GM12892 (cell line): ENCODE results near the gene MAP2K1.

ENCODE experiments used
- DNase-seq: peaks from one replicate; pipeline ENCODE4 v3.0.0; 2011; ENCODE audit not compliant: insufficient read length
- FAIRE-seq: peaks from 2 replicates; lab custom pipeline; 2011; peaks lifted over from hg19 to GRCh38; lab: Jason Lieb, UNC
- POLR2A ChIP-seq: IDR thresholded peaks from 2 replicates; pipeline ENCODE4 v1.6.1; 2011; ENCODE audit warnings: low read depth, low read length, control low read depth
- POLR2AphosphoS5 ChIP-seq: IDR thresholded peaks from 2 replicates; pipeline ENCODE4 v1.6.1; 2011; ENCODE audit warnings: low read depth, low read length, control low read depth
- TAF1 ChIP-seq: IDR thresholded peaks from 2 replicates; pipeline ENCODE4 v1.6.1; 2011; ENCODE audit warnings: low read depth, mild to moderate bottlenecking, control low read depth, low read length, borderline replicate concordance

Gene MAP2K1

DNA sequence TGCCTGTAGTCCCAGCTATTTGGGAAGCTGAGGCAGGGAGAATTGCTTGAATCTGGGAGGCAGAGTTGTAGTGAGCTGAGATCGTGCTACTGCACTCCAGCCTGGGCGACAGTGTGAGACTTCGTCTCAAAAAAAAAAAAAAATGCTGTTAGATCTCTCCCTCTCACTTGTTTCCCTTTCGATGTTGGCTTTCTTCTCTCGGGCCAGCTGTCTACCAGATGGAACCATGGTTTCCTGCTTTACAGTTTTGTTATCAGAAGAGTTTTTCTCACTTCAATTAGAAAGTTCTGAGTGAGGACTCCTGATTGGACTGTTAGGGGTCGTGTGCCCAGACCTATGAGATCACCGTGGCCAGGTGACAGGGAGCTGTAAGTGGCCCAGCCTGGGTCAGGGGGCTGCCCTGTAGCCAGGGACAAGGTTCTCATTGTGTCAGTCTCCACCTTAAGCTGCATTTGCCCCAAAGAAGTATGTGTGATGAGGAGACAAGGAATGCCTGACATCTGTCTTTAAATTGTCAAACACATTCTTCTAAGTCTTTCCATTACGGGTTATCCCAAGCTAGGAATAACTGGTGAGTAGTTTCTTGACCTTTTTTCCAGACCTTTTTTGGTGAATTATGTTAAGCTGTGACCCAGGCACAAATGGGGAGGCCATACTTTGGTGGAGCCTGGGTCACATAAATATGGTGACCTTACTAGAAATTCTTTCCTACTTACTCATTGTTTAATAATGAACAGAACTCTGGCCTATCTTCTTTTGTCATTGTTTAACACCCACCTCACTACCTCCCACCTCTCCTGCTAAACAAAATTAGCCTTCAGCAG, 85.7 kb downstream of the MAP2K1 start:
- peak; percentile 37 for DNase-seq
- FAIRE-seq: peak; percentile 76
- no peak for TF ChIP-seq TAF1
- no peak for TF ChIP-seq POLR2AphosphoS5
- no peak for TF ChIP-seq POLR2A

DNA sequence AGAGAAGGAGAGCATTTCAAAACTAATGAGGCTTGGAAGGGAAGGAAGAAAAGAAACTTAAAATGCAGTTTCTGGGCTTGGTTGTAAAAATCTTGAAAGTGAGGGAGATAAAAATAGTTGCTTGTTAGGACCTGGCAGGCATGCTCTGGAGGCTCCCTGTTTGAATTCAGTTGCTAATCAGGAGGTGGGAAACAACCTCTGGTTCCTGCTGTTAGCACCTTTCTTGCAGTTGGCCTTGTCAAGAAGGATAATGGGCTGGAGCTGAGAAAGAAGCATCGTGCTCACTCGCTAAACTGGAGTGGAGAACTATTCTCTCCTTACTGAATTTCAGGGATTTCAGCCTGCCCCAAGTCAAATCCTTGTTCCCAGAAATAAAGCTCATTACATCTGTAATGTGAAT, 87.4 kb downstream of the MAP2K1 start:
- DNase-seq (no peak), FAIRE-seq (no peak)
- TF ChIP-seq POLR2A (no peak), POLR2AphosphoS5 (no peak), TAF1 (no peak)

DNA sequence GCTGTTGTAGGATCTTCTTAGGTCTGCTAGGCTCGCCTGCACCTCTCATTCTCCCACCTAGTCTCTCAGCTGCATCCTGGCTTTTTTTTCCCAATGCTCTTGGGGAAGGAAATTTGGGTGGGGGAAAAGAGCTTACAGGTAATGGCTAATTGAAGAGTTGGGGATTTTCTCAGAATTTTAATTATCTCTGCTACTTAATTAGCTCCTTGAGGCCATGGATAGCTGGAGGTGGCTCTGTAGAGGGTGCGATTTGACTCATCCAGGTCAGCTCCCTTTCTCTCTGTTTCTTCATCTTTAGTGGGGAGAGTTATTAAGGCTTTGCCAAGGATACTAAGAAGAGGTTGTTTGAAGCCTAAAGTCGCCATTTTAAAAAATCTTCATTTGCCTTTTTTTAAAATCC, 88.3 kb downstream of the MAP2K1 start:
- DNase-seq (no peak), FAIRE-seq (no peak)
- TF ChIP-seq TAF1: no peak
- TF ChIP-seq POLR2AphosphoS5: no peak
- no peak for TF ChIP-seq POLR2A

DNA sequence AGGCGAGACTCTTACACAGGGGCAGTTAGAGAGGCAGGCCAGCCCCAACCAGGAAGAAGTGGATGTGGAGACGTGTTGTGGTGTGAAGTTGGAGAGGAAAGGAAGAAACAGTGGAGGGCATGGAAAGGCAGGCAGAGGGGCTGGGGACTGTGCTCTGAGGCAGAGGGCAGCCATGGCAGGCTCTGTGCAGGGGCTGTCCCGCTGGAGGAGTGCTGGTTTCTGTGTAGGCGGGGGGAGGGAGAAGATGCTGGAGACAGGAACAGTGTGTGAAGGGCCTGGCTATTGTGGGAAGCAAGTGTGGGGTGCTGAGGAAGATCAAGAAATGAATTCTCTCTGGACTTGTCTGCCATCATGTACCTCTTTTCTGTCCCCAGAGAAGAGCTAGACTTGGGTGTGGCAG, 89.8 kb downstream of the MAP2K1 start:
- no peak for DNase-seq
- no peak for FAIRE-seq
- TF ChIP-seq POLR2A (no peak), POLR2AphosphoS5 (no peak), TAF1 (no peak)

DNA sequence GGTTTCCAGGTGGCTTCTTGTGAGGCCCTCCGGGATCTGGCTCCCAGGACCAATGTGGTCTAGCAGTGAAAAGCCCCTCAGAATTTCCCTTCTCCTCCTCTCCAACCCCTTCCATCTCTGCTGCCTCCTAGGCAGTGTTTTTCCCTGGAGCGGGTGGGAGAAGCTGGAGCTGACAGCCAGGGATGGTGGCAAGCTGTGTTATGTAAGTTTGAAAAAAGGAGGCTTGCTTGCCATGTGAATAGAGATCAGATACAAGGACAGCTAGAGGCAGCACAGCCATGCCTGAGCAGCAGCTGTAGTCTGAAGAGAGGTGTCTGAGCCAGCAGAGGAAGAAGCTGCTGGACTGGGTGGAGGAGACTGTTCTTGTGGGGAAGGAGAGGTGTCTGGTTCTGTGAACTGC, 90.3 kb downstream of the MAP2K1 start:
- TF ChIP-seq TAF1 (no peak), POLR2AphosphoS5 (no peak), POLR2A (no peak)
- FAIRE-seq (no peak), DNase-seq (no peak)

DNA sequence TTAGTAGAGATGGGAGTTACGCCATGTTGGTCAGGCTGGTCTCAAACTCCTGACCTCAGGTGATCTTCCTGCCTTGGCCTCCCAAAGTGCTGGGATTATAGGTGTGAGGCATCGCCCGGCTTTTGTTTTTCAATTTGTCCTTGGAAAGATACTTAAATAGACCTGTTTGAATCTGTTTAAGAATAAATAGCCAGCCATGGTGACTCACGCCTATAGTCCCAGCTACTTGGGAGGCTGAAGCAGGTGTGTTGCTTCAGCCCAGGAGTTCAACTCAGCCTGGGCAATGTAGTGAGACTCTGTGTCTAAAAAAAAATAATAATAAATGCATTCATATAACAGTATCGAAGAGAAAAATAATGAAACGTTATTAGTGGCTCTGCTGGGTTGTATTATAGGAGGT, 93.6 kb downstream of the MAP2K1 start:
- no peak for TF ChIP-seq POLR2A
- no peak for TF ChIP-seq TAF1
- TF ChIP-seq POLR2AphosphoS5: no peak
- FAIRE-seq: no peak
- no peak for DNase-seq

DNA sequence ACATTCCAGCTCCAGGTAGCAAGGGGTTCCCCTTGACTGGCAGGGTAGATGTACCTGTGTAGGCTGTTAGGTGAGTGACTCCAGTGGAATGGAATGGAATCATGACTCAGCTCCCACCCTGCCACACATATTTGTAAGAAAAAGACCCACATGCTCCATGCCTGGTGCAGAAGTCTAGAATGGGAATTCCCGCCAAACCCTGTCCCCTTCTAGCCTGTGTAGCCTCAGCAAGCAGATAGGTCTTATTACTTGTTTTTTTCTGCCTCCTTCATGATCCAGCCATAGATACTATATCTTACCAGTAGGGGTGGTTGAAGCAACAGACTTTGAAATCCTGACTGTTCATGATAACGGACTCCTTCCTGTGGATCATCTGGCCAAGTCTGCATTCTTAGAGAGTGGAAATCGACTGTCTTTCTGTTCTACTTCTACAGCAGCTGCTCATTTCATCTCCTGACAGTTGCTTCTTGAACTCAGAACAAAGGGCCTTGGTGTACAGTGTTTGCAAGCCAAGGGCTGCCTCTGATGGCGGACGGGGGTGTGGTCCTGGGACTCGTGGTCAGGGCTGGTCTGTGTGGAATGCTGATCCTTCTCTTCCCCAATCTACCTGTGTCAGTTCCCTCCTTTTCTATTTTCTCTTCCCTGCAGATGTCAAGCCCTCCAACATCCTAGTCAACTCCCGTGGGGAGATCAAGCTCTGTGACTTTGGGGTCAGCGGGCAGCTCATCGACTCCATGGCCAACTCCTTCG, 94.6 kb downstream of the MAP2K1 start:
- DNase-seq (no peak), FAIRE-seq (no peak)
- no peak for TF ChIP-seq TAF1
- TF ChIP-seq POLR2AphosphoS5: no peak
- no peak for TF ChIP-seq POLR2A

DNA sequence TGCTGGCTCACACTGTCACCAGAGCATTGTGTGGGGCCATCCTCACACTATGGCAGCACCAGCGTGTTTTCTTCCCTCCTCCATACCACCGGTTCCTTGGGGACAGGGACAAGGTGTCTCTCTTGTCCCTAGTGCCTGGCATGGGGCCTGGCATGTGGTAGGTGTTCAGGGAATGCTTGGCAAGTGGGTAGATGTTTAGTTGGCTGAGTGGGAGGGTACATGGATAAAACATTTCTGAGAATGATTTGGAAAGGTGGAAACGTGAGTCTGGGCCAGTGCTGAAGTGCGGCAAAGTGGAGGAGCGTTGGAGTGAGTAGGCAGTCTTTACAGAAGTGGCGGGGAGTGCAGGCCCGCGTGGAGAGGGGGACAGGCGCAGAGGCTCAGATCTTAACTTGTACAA, 95.8 kb downstream of the MAP2K1 start:
- no peak for FAIRE-seq
- no peak for DNase-seq
- TF ChIP-seq TAF1: no peak

DNA sequence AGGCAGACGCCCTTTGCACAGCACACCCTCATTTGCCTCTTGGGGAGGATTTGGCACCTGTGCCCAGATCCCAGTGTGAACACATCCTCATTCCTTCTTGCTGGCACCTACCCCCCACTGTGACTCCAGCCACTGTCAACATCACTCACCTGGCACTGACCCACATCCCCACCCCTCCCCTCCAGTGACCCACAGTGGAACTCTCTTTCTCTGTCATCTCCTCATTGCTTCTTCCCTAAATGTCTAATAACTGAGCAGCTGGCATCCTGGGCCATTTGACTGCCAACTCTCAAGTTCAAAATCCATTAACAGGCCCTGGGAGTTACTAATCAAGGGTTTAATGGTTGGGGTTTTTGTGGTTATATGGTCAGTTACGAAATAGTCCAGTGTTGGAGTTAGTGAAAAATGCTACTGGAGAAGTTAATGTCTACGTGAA, 96.4 kb downstream of the MAP2K1 start:
- TF ChIP-seq POLR2A (no peak), TAF1 (no peak), POLR2AphosphoS5 (no peak)
- FAIRE-seq: no peak
- no peak for DNase-seq

DNA sequence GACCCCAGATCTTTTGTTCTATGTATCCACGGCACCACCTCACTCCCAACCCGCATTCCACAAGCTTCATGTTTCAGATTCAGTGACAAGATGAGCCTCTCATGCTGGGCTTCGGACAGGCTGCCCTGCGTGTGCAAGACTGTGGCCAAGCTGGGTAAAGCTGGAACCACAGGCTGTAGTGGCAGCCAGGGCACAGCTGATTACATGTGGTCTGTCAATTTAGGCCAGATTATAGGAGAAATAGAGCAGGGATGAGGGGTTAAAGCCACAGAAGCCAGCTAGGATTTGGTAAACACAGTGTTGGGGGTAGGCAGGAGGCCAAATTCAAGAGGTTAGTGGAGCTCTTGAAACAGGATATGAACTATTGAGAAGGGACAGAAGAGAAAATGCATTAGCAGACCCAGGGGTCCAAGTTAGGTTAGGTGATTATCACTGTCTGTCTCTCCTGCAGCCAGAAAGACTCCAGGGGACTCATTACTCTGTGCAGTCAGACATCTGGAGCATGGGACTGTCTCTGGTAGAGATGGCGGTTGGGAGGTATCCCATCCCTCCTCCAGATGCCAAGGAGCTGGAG, 97.9 kb downstream of the MAP2K1 start:
- DNase-seq (no peak), FAIRE-seq (no peak)
- TF ChIP-seq TAF1: no peak
- TF ChIP-seq POLR2A: no peak
- no peak for TF ChIP-seq POLR2AphosphoS5

DNA sequence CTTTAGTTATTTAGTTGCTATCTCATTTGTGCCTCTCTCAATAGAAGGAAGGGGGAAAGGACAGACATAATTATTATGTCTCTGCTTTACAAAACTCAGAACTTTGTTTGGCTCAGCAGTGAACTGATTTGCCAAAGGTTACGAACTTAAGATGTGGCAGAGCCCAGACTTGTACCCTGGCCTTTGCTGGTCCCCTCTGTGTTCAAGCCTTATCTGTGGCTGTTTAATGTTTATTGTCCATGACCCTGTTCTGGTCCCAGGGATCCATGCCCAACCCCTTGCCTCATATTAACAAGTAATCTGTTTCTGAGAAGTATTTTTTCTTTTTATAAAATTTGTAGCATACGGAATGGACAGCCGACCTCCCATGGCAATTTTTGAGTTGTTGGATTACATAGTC, 100.2 kb downstream of the MAP2K1 start:
- TF ChIP-seq POLR2AphosphoS5 (no peak), POLR2A (no peak), TAF1 (no peak)
- FAIRE-seq (no peak), DNase-seq (no peak)

DNA sequence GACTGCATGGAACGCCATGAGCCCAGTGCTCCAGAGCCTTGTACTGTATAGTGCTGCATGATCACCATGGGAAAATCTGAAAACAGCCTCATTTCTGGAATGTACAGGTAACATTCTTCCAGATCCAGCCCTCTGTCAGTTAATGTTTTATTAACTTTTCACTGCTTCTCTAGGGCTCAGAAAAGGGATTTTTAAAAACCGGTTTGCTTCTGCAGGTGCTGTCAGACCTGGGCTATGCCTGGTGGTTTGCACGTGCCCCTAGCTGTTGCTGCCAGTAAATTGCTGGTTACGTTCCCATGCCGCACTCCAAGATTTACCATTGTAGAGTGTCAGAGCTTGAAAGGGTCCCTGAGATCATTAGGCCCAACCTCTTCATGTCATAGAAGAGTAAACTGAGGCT, 101.8 kb downstream of the MAP2K1 start:
- DNase-seq (no peak), FAIRE-seq (no peak)
- no peak for TF ChIP-seq POLR2A
- no peak for TF ChIP-seq POLR2AphosphoS5
- no peak for TF ChIP-seq TAF1
